Endothelial cell (in vitro differentiated cells): ENCODE data around the gene ANKRD42. TPM values are rescaled to one million over a fixed set of nuclear protein-coding genes. Genes with fewer than 3 reads are reported as not detected.

Source experiments
- DNase-seq: peaks from one replicate; pipeline ENCODE4 v3.0.0; 2021; ENCODE audit warnings: low spot score
- H3K27ac Mint-ChIP-seq: one replicate; pipeline ENCODE4 v1.8.0; 2021; ENCODE audit warnings: mixed read lengths, inconsistent platforms; ENCODE audit not compliant: unreplicated experiment
- H3K27me3 Mint-ChIP-seq: one replicate; pipeline ENCODE4 v1.8.0; 2021; ENCODE audit warnings: mild to moderate bottlenecking, moderate library complexity, mixed read lengths, inconsistent platforms; ENCODE audit not compliant: unreplicated experiment
- H3K36me3 Mint-ChIP-seq: one replicate; pipeline ENCODE4 v1.8.0; 2021; ENCODE audit warnings: mild to moderate bottlenecking, low read depth, mixed read lengths, inconsistent platforms; ENCODE audit not compliant: unreplicated experiment
- H3K4me1 Mint-ChIP-seq: one replicate; pipeline ENCODE4 v1.8.0; 2021; ENCODE audit warnings: mild to moderate bottlenecking, mixed read lengths, inconsistent platforms; ENCODE audit not compliant: unreplicated experiment
- H3K4me3 Mint-ChIP-seq: one replicate; pipeline ENCODE4 v1.8.0; 2021; ENCODE audit warnings: mild to moderate bottlenecking, mixed read lengths, inconsistent platforms; ENCODE audit not compliant: unreplicated experiment
- H3K9me3 Mint-ChIP-seq: one replicate; pipeline ENCODE4 v1.8.0; 2021; ENCODE audit warnings: mixed read lengths, inconsistent platforms; ENCODE audit not compliant: unreplicated experiment
- CTCF ChIP-seq: fragments of 200-600 bp; sonication (generic); IDR thresholded peaks from one replicate; pipeline ENCODE4 v1.5.0; 2021; ENCODE audit warnings: antibody characterized with exemption; ENCODE audit not compliant: unreplicated experiment
- total RNA-seq: library from RNA; stranded (reverse); fragmentation: NEBNext Ultra II Directional; extraction: Animal tissue kit (Norgen Biotek cat#: 25700); gene quantifications from one replicate; pipeline ENCODE4 v1.2.1, GENCODE V29; 2021; ENCODE audit not compliant: unreplicated experiment

The ANKRD42 gene
- total RNA-seq, 1 donor from 2014 or later, result 11.4 TPM

- peaks cover 10% of the 10 kb centered on the region for H3K36me3 Mint-ChIP-seq
- peak overlapping the region; percentile 100 for H3K27ac Mint-ChIP-seq
- peak overlapping the region; percentile 100 for H3K4me3 Mint-ChIP-seq
- peak; percentile 39 for DNase-seq
- peaks cover 21% of the 10 kb centered on the region for H3K27me3 Mint-ChIP-seq
- H3K4me1 Mint-ChIP-seq, result peaks cover 29% of the 10 kb centered on the region
- no peaks in the 10 kb centered on the region for H3K9me3 Mint-ChIP-seq
- TF ChIP-seq CTCF, result no peak
Observed at GRCh38 chr11:83157594-83158356, 35.7 kb upstream of the ANKRD42 start.

GRCh38 chr11:83158357-83158786 lies 35.1 kb upstream of the ANKRD42 start:
- peak overlapping the region; percentile 100 for H3K4me3 Mint-ChIP-seq
- H3K4me1 Mint-ChIP-seq, result peaks cover 29% of the 10 kb centered on the region
- no peak for TF ChIP-seq CTCF
- peaks cover 10% of the 10 kb centered on the region for H3K36me3 Mint-ChIP-seq
- H3K9me3 Mint-ChIP-seq, result no peaks in the 10 kb centered on the region
- H3K27me3 Mint-ChIP-seq, result peaks cover 21% of the 10 kb centered on the region
- DNase-seq, result no peak
- H3K27ac Mint-ChIP-seq, result peak overlapping the region; percentile 94

GRCh38 chr11:83158965-83159901 lies 34.3 kb upstream of the ANKRD42 start:
- peaks cover 14% of the 10 kb centered on the region for H3K36me3 Mint-ChIP-seq
- H3K4me1 Mint-ChIP-seq, result peaks cover 29% of the 10 kb centered on the region
- TF ChIP-seq CTCF, result no peak
- H3K4me3 Mint-ChIP-seq, result peak overlapping the region; percentile 100
- H3K9me3 Mint-ChIP-seq, result no peaks in the 10 kb centered on the region
- no peak for DNase-seq
- peak overlapping the region; percentile 86 for H3K27ac Mint-ChIP-seq
- peaks cover 21% of the 10 kb centered on the region for H3K27me3 Mint-ChIP-seq

- H3K27ac Mint-ChIP-seq, result peak overlapping the region; percentile 86
- DNase-seq, result no peak
- TF ChIP-seq CTCF, result no peak
- H3K4me3 Mint-ChIP-seq, result peak overlapping the region; percentile 100
- peaks cover 18% of the 10 kb centered on the region for H3K36me3 Mint-ChIP-seq
- H3K27me3 Mint-ChIP-seq, result peaks cover 21% of the 10 kb centered on the region
- peaks cover 29% of the 10 kb centered on the region for H3K4me1 Mint-ChIP-seq
- H3K9me3 Mint-ChIP-seq, result no peaks in the 10 kb centered on the region
Observed at GRCh38 chr11:83159902-83160865, 33.3 kb upstream of the ANKRD42 start.
